Peyer's patch (tissue), 4 donors: Measurements from ENCODE around the gene ETV5.

Experiments used
- CTCF ChIP-seq, 6 experiments: fragments of 450-650 bp in 4 of 6; fragments of 200-600 bp in 2 of 6; sonication (generic) in 1 of 6; IDR thresholded peaks; one replicate each; pipeline ENCODE4 v1.5.1; 2017 to 2019; ENCODE audit warnings: antibody characterized with exemption in 6 of 6, mild to moderate bottlenecking in 3 of 6, moderate library complexity in 1 of 6
- POLR2A ChIP-seq, 2 donors: fragments of 450-650 bp; IDR thresholded peaks; one replicate each; pipeline ENCODE4 v1.5.1; 2017; ENCODE audit warnings: antibody characterized with exemption in 2 of 2, mild to moderate bottlenecking in 2 of 2, moderate library complexity in 2 of 2

GRCh38 chr3:186025161-186025560, 83.7 kb downstream of the ETV5 start:
- TF ChIP-seq CTCF (IDR thresholded peaks at IDR 0.05) (no peak), POLR2A (IDR thresholded peaks at IDR 0.05) (no peak)
